Breast epithelium (tissue), 4 donors: Measurements from ENCODE around the gene OTULIN. TPM values are rescaled to one million over a fixed set of nuclear protein-coding genes. Genes with fewer than 3 reads are reported as not detected.

ENCODE experiments used
- DNase-seq, 2 donors: peaks; one replicate each; pipeline ENCODE4 v3.0.0-alpha.2; 2019; ENCODE audit warnings: low spot score in 2 of 2
- H3K27ac ChIP-seq, 2 donors: fragments of 200-600 bp; sonication (generic) in 1 of 2; one replicate each; pipeline ENCODE4 v1.5.1; 2016 to 2019; ENCODE audit warnings: mild to moderate bottlenecking in 1 of 2
- H3K27me3 ChIP-seq, 2 donors: fragments of 200-600 bp; sonication (generic) in 1 of 2; one replicate each; pipeline versions ENCODE4 v1.5.1 to v1.6.0; 2017 to 2019; ENCODE audit warnings: control low read depth in 1 of 2, mild to moderate bottlenecking in 1 of 2
- H3K36me3 ChIP-seq: fragments of 200-600 bp; one replicate; pipeline ENCODE4 v1.5.1; 2019
- H3K4me1 ChIP-seq, 2 donors: fragments of 200-600 bp; sonication (generic); one replicate each; pipeline ENCODE4 v1.5.1; 2016 to 2019; ENCODE audit warnings: control low read depth in 1 of 2
- H3K4me3 ChIP-seq, 3 donors: fragments of 200-600 bp; sonication (generic); 1 replicate in 2 of 3; 2 replicates in 1 of 3; pipeline ENCODE4 v1.5.1; 2016 to 2019; ENCODE audit warnings: mild to moderate bottlenecking in 3 of 3, moderate library complexity in 2 of 3
- H3K9me3 ChIP-seq, 2 donors: fragments of 200-600 bp; sonication (generic) in 1 of 2; one replicate each; pipeline ENCODE4 v1.5.1; 2016 to 2019; ENCODE audit warnings: control low read depth in 1 of 2
- CTCF ChIP-seq, 3 donors: fragments of 450-650 bp; IDR thresholded peaks; one replicate each; pipeline ENCODE4 v1.5.1; 2016 to 2017; ENCODE audit warnings: antibody characterized with exemption in 3 of 3, mild to moderate bottlenecking in 3 of 3, moderate library complexity in 3 of 3
- POLR2A ChIP-seq: fragments of 450-650 bp; IDR thresholded peaks from one replicate; pipeline ENCODE4 v1.6.1; 2016; ENCODE audit warnings: antibody characterized with exemption, mild to moderate bottlenecking, moderate library complexity
- POLR2AphosphoS5 ChIP-seq, 3 donors: sonication (generic); formaldehyde crosslinking; IDR thresholded peaks; one replicate each; pipeline ENCODE4 v1.6.1; 2017; ENCODE audit warnings: antibody characterized with exemption in 3 of 3
- intact Hi-C: fragments of 100-400 bp; cut with DNase I; formaldehyde crosslinking; loops from one replicate; pipeline ENCODE4 v1.15.1; 2023; ENCODE audit warnings: low total_unique reads
- total RNA-seq, 3 donors: library from RNA; depleted of rRNA; stranded (reverse); fragments of >200 nt; gene quantifications; one replicate each; pipeline ENCODE4 v1.1.0, GENCODE V29; 2016

The OTULIN gene
- total RNA-seq, 3 donors from 2014 or later = 31.0 to 63.7 (median 47.2) TPM

GRCh38 chr5:14663734-14664269, 716 bp upstream of the OTULIN start:
- intact Hi-C loops = no loop called here
- peak overlapping the region; percentile 91 to 95 for H3K27ac ChIP-seq
- peak in 1 of 2 donors; percentile 22 for DNase-seq

GRCh38 chr5:14665101-14665822, 744 bp downstream of the OTULIN start:
- Histone ChIP-seq H3K4me1 (peaks cover 0 to 11% of the 10 kb centered on the region in 2 donors), H3K27me3 (no peaks in the 10 kb centered on the region), H3K36me3 (no peaks in the 10 kb centered on the region), H3K9me3 (no peaks in the 10 kb centered on the region), H3K4me3 (peak overlapping the region; percentile 69 to 96 (median 76)), H3K27ac (peak overlapping the region; percentile 91 to 95)
- no peak for DNase-seq
- intact Hi-C loops = no loop called here
- TF ChIP-seq CTCF (IDR thresholded peaks at IDR 0.05) (no peak), POLR2AphosphoS5 (IDR thresholded peaks at IDR 0.05) (no peak), POLR2A (no peak)

More at GRCh38 chr5:14663734-14664269, 716 bp upstream of the OTULIN start:
- Histone ChIP-seq H3K9me3 (no peaks in the 10 kb centered on the region), H3K27me3 (no peaks in the 10 kb centered on the region), H3K4me3 (peak overlapping the region; percentile 69 to 96 (median 76)), H3K36me3 (no peaks in the 10 kb centered on the region), H3K4me1 (peaks cover 0 to 11% of the 10 kb centered on the region in 2 donors)
- no peak for TF ChIP-seq POLR2AphosphoS5 (IDR thresholded peaks at IDR 0.05)
- TF ChIP-seq CTCF (IDR thresholded peaks at IDR 0.05) = no peak
- TF ChIP-seq POLR2A = no peak

- DNase-seq = no peak
- Histone ChIP-seq H3K27ac (no peak overlapping the region), H3K4me1 (peaks cover 0 to 11% of the 10 kb centered on the region in 2 donors), H3K36me3 (no peaks in the 10 kb centered on the region), H3K4me3 (peak overlapping the region; percentile 69 to 96 (median 76)), H3K9me3 (no peaks in the 10 kb centered on the region), H3K27me3 (no peaks in the 10 kb centered on the region)
- intact Hi-C loops = no loop called here
- TF ChIP-seq POLR2A (no peak), POLR2AphosphoS5 (IDR thresholded peaks at IDR 0.05) (no peak), CTCF (IDR thresholded peaks at IDR 0.05) (no peak)
Measured at GRCh38 chr5:14665949-14666348, 1.4 kb downstream of the OTULIN start.

GRCh38 chr5:14666357-14666756, 1.8 kb downstream of the OTULIN start:
- DNase-seq = no peak
- Histone ChIP-seq H3K9me3 (no peaks in the 10 kb centered on the region), H3K27me3 (no peaks in the 10 kb centered on the region), H3K36me3 (no peaks in the 10 kb centered on the region), H3K4me3 (peak overlapping the region in 2 of 3 donors; percentile 69 to 96), H3K27ac (no peak overlapping the region), H3K4me1 (peaks cover 0 to 11% of the 10 kb centered on the region in 2 donors)
- TF ChIP-seq POLR2A (no peak), CTCF (IDR thresholded peaks at IDR 0.05) (no peak), POLR2AphosphoS5 (IDR thresholded peaks at IDR 0.05) (no peak)
- intact Hi-C loops = no loop called here

- no peak overlapping the region for H3K27ac ChIP-seq
- H3K36me3 ChIP-seq = no peaks in the 10 kb centered on the region
- TF ChIP-seq CTCF (IDR thresholded peaks at IDR 0.05) (no peak), POLR2AphosphoS5 (IDR thresholded peaks at IDR 0.05) (no peak), POLR2A (no peak)
- peaks cover 0 to 11% of the 10 kb centered on the region in 2 donors for H3K4me1 ChIP-seq
- no peak for DNase-seq
- intact Hi-C loops = no loop called here
- no peak overlapping the region for H3K4me3 ChIP-seq
- H3K9me3 ChIP-seq = no peaks in the 10 kb centered on the region
- no peaks in the 10 kb centered on the region for H3K27me3 ChIP-seq
Measured at GRCh38 chr5:14667290-14667689, 2.8 kb downstream of the OTULIN start.
